Esophagus squamous epithelium (tissue), 4 donors: ENCODE data around the gene SPACA4.

ENCODE experiments used
- POLR2A ChIP-seq, 4 donors: fragments of 450-650 bp; IDR thresholded peaks; one replicate each; pipeline ENCODE4 v1.6.1; 2017; ENCODE audit warnings: antibody characterized with exemption in 4 of 4, mild to moderate bottlenecking in 4 of 4, moderate library complexity in 3 of 4
- TF ChIP-seq, protein P1 (sequence below), 6 experiments: fragments of 450-650 bp in 4 of 6; fragments of 200-600 bp in 2 of 6; sonication (generic) in 2 of 6; IDR thresholded peaks; one replicate each; pipeline ENCODE4 v1.5.1; 2016 to 2019; ENCODE audit warnings: antibody characterized with exemption in 6 of 6, mild to moderate bottlenecking in 4 of 6, moderate library complexity in 4 of 6

DNA sequence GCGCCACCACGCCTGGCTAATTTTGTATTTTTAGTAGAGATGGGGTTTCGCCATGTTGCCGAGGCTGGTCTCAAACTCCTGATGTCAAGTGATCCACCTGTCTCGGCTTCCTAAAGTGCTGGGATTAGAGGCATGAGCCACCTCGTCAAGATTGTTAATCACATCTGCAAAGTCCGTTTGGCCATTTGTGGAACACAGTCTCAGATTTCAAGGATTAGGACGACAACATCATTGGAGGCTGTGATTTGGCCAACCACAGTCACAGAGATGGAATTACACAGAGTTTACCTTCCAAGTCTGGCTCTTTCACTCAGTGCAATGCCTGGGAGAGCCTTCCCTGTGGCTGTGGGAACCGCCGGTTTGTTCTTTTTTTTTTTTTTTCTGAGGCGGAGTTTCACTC lies 36.7 kb upstream of the SPACA4 start:
- TF ChIP-seq, protein P1, sequence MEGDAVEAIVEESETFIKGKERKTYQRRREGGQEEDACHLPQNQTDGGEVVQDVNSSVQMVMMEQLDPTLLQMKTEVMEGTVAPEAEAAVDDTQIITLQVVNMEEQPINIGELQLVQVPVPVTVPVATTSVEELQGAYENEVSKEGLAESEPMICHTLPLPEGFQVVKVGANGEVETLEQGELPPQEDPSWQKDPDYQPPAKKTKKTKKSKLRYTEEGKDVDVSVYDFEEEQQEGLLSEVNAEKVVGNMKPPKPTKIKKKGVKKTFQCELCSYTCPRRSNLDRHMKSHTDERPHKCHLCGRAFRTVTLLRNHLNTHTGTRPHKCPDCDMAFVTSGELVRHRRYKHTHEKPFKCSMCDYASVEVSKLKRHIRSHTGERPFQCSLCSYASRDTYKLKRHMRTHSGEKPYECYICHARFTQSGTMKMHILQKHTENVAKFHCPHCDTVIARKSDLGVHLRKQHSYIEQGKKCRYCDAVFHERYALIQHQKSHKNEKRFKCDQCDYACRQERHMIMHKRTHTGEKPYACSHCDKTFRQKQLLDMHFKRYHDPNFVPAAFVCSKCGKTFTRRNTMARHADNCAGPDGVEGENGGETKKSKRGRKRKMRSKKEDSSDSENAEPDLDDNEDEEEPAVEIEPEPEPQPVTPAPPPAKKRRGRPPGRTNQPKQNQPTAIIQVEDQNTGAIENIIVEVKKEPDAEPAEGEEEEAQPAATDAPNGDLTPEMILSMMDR (IDR thresholded peaks at IDR 0.05), result no peak
- no peak for TF ChIP-seq POLR2A (IDR thresholded peaks at IDR 0.05)
